Limb (tissue), 2 donors: ENCODE data around the gene SULT1E1.
A peak's percentile ranks its signal among the peaks of the same experiment; 100 is the strongest.
"Not testable (repeated sequence)": the region's sequence is repeated elsewhere in the genome, so short reads cannot be mapped to it uniquely, and the experiment has no call there.

Experiments
- DNase-seq, 2 donors: peaks; one replicate each; pipeline ENCODE4 v3.0.0-alpha.2; 2016; ENCODE audit errors: extremely low spot score in 2 of 2

SULT1E1 gene

DNA sequence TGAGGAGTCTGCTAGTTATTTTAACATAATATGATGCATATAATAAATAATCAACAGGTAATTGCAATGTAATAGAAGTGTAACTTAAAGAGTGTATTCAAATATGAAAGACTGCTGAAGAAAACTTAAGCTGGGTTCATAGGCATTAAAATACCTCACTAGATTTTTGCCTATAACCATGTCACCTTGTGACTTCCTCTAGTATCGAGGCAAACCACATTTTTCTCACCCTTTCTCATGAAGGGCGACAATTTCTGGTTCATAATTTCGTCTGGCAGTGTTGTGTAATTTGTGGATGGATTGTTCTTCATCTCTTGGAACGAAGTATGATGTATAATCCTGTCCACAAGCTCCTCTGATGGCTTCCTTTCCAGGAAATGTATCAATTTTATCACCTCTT is 16.0 kb downstream of the SULT1E1 start:
- DNase-seq = no peak

DNA sequence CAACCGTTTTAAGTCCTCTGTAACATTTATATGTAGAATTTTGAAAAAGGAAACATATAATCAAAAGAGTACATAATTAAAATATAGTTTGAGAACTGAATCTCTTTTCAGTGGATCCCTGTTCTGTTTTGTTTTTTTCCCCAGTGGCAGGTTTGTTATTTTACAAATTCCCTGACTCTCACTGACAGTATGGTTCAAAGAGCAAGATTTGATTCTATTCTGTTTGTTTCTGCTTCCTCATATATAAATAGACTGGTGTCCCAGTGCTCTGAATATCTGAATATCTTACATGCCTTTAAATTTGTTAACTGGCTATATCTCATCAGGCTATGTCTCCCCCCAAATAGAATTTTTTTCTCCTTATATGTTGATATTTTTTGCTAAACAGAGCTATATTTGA is 16.6 kb downstream of the SULT1E1 start:
- no peak for DNase-seq

DNA sequence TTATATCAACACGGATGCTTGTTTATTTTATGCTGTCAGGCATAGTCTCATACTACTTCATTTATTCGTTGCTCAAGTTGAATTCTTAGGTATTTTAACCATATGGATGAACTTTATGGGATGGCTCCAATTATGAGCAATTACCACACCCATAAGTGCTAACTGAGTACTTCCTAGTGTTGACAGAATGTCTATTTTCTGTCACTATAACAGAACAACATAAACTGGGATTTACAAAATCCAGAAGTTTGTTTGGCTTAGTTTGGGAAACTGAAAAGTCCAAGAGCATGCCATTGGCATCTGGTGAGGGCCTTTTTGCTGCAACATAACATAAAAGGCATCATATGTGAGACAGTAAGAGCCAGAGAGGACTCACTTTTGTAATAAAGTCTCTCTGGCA is 21.0 kb downstream of the SULT1E1 start:
- no peak for DNase-seq

DNA sequence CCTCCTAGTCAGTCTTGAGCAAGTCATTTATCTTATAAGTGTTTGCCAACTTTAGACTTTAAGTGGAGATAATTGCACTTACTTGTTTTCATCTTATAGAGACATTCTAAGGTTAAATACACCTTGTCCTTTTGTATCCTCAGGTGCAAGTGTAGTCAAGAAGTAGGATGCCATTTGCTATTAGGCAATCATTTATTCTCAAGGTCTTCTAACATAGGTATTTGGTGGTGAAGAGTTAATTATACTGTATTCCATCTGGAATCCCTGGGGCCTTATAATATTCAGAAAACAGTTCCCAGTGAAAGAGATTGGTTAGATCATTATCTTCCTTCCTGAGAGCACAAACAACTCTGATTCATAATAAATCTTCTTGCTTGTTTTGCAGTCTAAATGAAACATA is 23.7 kb downstream of the SULT1E1 start:
- DNase-seq = no peak

DNA sequence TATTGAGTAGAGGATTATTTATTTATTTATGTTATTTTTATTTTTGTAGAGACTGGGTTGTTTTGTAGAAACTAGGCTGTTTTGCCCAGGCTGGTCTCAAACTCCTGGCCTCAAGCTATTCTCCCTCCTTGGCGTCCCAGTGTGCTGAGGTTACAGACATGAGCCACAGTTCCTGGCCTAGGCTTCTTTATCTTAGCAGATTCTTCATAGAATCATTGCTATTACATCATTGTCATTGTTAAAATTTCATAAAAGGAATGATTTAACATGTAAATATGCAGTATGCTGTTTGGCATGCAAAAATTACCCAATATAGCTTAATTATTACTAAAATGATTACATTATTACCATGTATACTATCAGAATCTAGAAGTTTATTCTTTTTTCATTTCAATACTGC is 24.2 kb downstream of the SULT1E1 start:
- DNase-seq = no peak

DNA sequence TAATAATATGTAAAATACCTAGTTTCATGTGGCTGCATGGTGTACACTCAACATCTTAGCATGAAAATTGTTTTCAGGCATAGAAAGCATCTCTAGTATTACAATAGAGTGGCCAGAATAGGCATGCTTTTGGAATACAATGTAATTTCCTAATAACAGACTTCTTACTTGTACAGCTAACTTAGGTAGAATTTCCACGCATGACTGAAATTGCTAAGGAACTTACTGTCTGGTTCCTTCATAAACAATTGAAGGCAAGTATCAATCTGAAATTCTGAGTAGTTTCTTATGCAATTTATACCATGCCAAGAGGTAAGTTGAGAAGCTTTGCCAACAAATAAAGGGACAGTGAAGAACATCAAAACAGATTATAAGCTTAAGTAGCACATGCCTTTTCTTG is 26.7 kb downstream of the SULT1E1 start:
- no peak for DNase-seq

DNA sequence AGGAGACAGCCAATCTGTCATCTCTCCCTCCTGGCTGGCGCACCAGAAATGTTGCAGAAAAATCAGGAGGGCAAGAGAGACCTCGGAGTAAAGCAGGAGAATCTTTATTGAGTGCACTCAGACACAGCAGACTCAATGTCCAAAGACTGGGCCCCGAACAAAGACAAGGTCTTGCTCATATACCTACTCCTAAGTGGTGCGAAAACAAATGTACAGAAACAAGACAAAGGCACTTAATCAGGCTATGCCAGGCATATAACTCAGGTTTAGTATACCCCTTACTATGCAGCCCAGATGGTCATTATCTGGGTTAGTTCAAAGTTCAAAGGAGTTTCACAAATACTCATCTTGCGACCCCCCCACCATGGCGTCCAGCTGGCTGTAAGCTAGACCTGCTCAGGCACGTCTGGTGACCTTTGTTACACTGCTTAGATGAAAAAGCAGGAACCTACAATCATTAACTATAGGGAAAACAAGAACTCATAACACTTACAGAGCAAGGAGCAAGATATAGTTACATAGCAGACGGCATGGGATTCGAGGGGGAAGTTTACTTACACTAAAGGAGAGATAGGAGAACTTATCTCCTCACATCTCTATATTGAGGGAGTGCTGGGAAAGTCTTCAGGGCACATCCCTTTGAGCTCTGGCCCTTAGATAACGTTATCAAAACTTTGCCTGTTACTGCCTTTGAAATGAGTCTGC is 27.5 kb downstream of the SULT1E1 start:
- DNase-seq = no peak

DNA sequence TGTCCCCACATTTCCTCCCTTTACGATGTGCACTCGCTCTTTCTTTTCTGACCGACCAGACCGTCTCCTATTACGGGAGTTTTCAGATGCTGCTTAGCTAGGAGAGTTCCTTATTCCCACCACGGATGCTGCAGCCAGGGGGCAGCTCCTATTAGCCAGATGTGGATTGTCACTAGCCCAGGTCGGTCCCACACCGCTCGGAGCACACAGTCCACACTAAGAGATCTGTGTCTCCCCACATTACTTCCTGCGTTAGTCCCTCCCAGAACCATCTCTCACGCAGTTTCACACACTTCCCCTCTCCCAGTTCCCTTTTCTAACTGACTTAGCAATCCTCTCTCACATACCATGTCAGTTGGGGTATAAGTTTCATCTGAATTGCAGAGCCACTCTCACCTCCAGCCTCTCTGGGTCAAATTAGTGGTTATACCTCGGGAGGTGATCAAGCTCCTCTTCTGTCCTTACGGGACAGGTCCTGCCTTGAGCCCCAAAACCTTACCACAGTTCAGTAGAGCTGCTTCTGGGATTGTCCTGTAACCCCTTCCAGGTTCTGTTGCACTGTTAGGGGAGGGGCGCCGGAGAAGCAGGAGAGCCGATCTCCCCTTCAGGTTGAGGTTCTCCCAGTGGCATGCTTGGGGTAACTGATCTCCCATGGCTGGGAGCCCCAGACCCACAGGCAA is 28.2 kb downstream of the SULT1E1 start:
- DNase-seq = no peak

DNA sequence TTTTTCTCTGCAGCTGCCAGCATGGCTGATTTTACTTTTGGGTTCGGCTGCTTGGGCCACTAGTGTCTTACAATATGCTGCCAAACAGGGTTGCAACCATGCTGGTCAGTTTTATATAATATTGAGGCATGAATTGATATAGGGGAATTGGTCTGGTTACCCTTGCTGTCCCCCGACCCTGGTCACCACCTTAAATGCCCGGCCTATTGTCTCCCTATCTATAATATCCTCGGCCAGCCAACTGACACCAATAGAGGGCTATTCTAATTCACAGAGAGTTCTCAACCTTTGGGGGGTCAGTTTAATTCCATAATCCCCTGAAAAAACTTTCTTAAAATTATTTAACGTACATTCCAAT is 28.7 kb downstream of the SULT1E1 start:
- no peak for DNase-seq

DNA sequence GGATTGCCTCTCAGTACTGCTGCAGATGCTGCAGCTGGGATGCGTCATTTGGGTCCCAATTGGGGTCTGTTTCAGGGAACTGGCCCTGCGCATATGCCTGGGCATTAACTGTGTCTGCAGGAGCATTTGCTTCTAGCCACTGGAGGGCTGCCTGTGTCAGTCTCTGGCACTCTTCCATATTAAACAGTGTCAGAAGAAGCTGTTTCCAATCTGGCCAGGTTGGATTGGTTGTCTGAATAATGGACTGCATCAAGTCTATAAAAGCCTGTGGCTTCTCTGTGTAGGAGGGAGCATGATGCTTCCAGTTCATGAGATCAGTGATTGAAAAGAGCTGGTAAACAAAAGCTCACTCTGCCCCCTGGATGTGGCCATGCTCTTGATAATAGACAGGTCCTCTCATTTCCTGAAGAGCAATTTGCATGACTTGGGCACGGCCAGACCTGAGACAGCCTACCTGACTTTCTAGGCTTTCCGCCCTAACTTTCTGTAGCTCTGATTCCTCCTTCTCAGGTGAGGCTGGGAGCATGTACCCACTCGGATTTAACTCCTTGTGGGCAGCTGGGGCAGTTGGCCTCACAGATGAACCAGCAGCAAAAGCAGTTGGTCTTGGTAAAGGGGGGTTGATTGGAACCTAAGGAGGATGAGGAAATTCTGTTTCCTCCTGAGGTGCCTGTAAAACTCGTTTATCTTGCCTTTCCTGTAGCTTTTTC is 29.2 kb downstream of the SULT1E1 start:
- DNase-seq = no peak

DNA sequence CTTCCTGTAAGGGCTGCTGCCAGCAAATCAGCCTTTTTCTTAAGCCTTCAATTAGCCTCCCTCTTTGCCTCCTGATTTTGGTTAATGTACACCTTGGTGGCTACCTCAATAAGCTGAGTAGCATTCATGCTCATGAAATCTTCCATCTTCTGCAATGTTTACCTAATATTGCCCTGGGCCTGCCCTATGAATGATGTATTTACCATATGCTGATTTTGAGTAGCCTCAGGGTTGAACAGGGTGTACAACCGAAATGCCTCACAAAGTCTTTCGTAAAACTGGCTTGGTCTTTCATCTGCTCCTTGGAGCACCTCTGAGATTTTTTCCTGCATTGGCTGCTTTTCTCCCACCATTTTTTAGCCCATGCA is 29.8 kb downstream of the SULT1E1 start:
- DNase-seq = no peak

DNA sequence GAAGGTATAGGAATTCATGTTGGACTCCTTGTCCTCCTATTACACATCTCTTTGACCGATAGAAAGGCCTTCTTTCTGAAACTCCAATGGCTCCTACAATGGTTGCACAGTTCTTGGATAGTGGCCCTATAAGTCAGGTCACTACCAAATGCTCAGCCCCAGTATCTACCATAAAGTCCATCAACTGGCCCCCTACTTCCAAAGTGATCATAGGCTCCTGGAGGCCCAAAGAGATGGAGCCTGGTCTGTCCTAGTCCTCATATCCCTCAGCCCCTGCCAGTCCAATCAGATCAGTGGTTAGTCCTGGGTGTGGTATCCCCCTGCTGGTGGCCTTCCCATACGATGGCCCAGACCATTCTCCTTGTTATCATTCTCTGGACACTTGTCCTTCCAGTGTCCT is 30.3 kb downstream of the SULT1E1 start:
- no peak for DNase-seq

DNA sequence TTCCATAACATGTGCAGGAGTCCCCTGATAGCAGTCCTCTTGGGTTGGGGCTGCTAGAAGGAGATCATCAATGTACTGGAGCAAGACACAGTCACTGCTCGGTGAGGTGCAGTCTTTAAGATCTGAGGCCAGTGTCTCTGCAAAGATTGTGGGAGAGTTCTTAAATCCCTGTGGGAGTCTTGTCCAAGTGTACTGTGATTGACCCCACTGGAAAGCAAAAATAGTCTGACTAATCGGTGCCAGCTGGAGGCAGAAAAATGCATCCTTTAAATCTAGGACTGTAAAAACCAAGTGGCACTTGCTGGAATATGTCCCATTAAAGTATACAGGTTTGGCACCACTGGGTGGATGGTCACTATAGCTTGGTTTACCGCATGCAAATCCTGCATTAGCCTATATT is 31.1 kb downstream of the SULT1E1 start:
- DNase-seq = no peak

DNA sequence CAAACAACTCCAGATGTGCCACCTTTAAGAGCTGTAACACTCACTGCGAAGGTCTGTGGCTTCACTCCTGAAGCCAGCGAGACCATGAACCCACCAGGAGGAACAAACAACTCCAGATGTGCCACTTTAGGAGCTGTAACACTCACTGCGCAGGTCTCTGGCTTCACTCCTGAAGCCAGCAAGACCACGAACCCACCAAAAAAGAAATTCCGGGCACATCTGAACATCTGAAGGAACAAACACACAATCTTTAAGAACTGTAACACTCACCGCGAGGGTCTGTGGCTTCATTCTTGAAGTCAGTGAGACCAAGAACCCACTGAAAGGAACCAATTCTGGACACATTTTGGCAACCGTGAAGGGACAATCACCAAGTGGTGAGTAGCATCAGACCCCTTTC is 34.9 kb downstream of the SULT1E1 start:
- not testable (repeated sequence) for DNase-seq

DNA sequence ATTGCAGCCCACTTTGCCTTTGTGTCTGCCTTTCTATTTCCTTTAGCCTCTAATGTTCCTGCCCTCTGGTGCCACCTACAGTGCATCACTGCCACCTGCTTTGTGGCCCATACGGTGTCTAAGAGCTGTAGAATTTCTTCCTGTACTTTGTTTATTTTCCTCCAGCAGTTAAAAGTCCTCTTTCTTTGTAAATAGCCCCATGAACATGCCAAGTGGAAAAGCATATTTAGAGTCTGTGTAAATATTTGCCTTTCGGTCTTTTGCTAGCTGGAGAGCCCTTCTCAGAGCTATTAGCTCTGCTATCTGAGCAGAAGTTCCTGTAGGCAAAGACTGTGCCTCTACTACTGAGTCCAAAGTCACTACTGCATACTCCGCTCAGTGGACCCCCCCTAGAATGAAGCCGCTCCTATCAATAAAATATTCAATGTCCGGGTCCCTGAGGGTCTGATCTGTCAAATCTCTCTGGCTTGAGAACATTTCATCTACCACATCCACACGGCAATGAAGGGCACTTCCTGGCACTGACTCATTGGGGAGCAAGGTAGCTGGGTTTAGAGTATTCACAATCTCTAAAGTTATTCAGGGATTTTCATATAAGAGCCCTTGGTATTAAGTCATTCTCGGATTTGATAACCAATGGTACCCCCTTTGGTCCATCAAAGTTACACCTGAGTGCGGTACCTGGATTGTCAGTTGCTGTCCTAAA is 36.3 kb downstream of the SULT1E1 start:
- no peak for DNase-seq

DNA sequence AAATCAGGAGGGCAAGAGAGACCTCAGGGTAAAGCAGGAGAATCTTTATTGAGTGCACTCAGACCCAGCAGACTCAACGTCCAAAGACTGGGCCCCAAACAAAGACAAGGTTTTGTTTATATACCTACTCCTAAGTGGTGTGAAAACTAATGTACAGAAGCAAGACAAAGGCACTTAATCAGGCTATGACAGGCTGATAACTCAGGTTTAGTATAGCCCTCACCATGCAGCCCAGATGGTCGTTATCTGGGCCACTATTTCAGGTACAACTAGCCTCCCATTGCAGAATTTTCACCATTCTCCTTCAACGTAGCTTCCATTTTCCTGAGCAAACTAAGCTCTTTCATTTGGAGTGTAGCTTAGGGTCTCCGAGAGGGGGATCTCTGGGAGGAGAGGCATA is 36.9 kb downstream of the SULT1E1 start:
- DNase-seq = no peak

DNA sequence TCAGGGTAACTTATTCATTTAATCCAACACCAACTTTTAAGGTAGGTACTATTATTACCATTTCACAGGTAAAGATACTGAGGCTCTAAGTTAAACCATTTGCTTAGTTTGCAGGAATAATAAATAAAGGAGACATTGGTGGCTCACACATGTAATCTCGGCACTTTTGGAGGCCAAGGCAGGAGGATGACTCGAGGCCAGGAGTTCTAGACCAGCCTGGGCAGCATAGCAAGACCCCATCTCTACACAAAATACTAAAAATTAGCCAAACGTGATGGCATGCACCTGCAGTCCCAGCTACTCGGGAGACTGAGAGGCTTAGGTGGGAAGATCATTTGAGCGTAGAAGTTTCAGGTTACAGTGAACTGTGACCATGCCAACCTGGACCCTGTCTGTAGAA is 37.7 kb downstream of the SULT1E1 start:
- DNase-seq = no peak

DNA sequence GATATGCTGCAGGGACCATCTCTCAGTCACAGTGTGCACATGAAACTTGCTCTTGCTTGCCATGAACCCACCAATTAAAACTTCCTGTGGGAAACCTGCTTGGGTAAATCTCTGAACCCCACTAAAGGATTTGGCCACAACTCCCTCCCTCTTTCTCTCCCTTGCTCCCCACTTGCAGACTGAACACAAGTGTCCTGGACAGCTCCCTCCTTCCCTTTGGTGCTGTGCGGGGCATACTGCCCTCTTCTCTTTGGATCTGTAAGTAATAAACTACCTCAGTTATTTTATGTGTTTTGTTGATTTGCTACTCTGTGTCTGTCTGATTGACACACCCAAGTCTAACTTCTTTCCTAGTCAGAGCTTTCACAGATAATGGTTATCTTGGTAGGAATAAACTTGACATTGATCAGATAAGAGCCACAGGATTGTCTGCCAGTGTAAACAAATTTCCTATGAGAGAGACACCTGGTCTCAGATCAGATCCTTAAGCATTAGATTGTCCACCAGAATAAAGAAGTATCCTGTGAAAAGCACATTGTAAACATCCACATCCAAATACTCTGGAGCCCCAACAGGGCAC is 41.8 kb downstream of the SULT1E1 start:
- no peak for DNase-seq

DNA sequence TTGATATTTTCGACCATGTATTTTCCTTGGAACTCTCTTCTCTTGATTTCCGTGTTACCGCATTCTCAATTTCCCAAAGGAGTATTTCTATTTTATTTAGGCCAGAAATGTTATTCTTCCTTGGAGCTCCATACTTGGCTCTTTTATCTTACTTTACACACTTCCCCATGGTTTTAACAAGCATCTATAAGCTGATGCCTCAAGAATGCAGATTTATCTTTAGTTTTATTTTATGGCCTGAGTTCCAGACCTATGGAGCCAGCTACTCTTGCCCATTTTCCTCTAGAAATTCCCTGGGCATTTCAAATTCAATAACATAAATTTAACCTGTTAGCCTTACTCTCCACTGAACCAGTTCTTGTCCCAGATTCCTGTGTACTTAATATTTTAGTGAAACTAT is 43.7 kb downstream of the SULT1E1 start:
- DNase-seq = peak in 1 of 2 donors; percentile 81

DNA sequence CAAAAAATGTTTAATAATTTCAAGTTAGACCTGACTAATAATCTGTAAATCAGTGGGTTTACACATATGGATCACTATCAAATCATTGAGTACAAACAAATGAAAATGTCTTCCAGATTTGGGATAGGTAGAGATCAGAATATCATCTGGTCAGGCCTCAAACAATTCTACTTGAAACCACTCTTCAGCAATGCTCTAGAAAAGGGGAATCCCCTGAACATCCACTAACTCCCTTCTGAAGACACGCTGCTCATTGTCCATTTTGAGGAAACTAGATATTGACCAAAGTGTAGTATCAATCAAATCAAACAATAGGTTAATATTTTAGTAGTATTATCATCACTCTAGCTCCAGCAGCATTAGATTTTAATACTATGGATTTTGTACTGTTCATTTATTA is 46.3 kb downstream of the SULT1E1 start:
- DNase-seq = no peak

DNA sequence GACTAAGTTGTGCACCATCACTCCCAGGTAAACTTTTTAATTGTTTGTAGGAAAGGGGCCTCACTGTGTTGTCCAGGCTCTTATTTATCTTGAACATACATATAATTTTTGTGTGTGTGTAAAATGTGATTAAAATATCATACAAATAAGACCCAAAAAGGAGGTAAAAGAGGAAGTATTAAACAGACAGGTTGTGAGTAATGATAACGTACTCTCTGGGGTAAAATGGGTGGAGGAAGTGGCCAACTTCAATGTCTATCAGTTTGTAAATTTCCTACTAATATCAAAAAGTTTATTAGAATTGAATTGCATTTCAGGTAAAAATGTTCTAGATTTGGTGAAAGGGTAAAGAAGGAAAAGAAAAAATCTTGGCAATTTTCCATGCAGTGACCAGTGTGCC is 48.8 kb downstream of the SULT1E1 start:
- no peak for DNase-seq

DNA sequence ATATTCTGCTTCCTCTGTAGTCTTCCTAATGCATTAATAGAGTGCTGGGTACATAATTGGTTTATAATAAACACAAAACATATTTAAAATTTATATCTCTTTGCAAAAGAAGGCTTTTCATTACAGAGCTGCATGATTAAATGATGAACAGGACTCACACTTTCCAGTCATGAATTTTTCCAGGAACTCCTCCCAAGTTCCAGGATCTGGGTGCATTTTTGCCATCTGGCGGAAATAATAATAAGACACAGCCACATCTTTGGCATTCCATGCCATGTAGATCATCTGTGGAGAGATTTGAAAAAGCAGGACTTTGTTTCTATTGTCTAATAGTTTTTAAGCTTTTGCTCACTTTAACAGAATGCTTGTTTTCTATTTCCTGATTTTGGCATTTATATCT is 59.3 kb downstream of the SULT1E1 start:
- no peak for DNase-seq
